GM19324 (cell line): Measurements from ENCODE around the gene ETV6.
"Not testable (repeated sequence)": the region's sequence is repeated elsewhere in the genome, so short reads cannot be mapped to it uniquely, and the experiment has no call there.

ENCODE experiments used
- ATAC-seq: cut with Tn5 transposase; IDR thresholded peaks from one replicate; pipeline ENCODE4 v1.9.1; 2021; ENCODE audit warnings: mild to moderate bottlenecking, moderate library complexity; ENCODE audit not compliant: unreplicated experiment, low FRiP score

The ETV6 gene

DNA sequence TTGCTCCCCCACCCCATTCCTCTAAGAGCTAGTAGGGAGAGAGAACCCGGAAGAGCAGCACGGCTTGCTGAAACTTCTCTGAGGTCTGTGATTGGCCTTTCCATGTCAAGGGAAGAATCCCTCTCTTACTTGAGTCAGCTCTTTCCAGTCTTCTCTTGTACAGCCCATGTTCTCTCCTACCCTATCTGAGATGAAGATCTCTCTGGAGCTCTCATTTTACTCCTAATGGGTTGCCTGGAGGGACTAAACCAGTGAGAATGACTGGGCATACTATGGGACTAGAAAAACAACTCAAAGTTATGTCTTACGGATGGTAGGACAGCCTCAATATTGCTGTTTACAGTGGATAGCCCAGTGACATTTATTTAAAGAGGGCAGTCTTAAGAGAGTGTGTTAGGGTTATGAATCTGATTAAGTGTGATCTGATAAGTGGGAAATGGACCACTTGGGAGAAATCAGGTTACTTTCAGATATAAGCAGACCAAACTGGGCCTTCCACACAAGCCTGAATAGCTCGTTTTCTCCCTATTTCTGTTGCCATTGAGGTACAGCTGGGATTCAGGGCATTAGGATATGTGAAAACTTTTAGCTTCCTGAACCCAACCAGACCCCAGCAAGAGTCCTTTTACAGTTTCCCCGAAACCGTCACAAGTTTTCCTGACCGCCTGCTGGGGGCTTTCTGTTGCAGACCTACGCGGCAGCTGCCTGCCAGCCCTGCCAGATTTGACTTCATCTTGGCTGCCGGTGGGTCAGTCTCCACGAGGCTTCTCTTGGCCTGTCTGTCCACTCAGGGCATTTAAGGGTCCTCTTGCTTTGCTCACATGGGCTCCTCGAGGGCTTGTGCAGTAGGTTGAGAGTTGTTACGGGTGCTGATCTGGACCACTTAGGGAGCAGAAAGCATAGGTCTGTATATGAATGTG is 16.9 kb downstream of the ETV6 start:
- no peak for ATAC-seq

DNA sequence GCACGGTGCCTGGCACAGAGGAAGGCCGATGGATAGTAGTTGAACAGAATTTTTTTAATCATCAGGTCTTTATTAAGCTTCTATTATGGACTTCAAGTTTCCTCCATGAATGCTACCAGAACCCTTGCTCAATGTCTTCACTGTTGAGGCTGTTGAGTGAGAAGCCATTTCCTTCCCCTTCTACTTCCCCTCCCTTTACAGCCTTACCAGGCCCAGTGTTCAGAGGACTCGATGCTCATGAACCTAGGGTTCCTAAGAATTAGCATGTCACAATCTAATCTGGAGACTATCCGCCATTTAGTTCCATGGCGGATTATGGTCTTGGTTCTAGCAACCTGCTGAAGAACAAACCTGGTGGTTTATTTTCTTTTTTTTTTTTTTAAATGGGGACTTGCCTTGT is 17.7 kb downstream of the ETV6 start:
- ATAC-seq, result no peak

DNA sequence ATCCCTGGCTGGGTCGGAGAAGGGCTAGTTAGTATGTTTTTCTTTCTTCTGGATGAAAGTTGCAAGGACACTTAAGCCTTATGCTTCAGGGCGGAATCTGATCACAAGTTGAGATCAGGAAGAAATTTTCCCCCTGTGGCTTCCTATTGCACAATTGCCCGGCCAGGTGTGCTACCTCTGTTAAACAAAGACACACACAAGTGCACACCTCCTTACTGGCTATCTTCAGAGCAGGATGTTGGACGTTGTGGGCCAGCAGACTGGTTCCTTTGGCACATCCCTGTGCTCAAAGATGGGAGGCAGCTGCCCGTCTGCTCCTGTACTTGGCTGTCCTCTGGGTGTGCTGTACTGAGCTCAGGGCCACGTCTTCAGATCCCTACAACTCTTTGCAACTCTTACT is 19.1 kb downstream of the ETV6 start:
- no peak for ATAC-seq

DNA sequence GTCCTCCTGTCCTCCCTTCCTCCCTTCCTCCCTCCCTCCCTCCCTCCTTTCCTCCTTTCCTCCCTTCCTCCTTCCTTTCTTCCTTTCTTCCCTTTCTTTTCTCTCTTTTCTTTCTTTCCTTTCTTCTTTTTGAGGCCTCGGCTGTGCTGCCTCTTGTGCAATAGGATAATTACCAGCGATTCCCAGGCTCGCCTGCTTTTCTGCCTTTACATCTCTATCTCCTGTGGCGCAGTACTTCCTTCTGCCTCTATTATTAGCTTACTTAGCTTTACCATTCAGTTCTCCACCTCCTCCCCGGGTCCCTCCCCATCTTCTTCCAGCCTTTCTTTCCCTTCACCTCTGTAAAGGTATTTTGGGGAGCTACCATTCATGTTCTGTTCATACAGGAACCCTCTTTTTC is 19.9 kb downstream of the ETV6 start:
- ATAC-seq, result no peak

DNA sequence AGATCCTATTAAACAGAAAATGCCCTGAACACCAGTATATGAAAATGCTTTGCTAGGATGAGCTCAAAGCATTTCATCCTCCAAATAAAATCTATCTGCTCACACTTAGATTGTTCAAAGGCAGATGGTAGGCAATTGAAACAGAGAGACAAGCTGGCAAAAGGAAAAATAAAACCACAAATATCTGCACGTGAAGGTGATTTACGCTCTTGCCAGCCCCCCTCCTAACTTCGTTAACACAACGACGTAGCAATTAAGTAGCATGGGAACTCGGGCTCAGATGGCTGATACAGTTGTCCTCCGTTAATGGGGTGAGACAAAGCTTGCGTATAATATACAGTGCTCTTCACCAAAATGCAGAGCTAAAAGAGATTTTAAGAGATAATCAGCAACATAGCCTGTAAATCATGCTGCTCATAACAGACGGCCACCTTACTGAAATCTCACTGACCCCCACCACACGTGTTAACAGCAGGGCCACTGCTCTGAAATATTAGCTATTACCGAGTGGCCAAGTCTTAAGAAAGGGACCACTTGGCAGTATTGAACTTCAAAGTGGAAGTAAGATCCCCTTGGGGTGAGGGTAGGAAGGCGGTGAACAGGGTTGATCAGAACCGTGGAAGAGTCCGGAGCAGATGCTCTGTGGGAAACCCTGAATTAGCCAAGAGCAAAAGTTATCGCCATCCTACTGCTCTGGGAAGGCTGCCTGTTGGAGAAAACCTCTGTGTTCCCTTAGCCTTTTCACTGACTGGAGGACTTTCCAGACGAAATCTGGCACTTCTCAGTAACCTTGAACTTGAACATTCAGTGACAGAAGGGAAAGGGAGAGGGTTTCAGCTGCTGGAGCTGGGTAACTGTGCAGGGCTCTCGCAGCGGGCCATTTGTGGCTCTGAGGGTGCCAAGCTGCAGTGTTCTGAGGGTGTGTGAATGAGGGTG is 23.1 kb downstream of the ETV6 start:
- ATAC-seq, result no peak

DNA sequence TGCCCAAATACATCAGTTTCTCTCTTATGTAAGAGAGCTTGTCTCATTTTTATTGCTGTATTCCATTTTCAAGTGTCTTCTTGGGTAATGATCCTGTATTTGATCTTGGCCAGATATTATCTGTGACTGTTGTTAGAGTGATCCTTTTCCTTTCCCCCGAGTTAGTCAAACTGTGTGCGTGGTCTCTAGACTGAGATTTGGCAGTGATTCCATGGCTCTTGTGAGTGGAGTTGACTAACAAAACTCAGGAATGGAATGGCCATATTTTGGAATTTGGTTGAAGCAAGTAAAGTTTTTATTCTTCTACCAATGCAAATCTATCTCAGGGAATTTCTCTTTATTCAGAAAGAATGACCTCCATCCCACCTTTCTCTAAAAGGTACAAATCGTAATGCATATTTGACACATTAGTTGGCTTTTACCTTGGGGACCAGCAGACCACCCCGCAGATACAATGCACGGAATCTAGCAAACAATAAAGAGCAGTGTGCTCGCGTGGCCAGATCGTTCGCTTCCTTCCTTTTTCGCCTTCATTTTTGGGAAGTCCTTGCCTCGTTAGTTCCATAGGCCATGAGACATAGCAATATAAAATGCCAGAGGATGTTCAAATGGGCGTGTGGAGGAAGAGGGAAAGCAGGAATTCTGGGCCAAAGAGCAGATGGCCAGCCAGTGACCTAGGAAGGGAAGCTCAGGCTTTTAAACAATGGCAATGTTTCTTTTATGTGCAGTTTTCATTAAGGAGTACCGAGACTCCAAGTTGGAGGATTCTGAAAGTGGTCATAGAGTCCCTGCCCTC is 24.4 kb downstream of the ETV6 start:
- ATAC-seq, result no peak

DNA sequence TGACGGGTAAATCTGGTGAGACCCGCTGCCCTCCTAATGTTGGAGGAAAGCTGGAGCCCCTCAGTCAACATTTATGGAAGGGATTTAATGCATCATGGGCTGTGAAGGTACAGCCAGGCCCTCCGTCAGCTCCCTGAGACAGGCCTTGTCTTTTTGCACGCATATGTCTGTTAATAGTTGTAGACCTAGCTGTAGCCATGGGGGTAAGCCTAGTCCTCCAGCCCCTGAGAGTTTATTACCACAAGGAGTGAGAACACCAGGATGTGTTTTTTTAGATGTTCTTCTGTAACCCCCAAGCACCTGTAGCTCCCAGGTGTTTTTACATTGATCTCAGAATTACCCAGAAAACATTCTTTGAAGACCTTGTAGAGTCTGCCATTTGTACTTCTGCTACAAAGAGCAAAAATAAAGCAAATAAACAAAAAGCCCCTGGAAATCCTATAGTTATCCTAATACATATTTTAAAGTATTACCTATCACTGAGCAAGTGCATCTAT is 25.5 kb downstream of the ETV6 start:
- ATAC-seq, result no peak

DNA sequence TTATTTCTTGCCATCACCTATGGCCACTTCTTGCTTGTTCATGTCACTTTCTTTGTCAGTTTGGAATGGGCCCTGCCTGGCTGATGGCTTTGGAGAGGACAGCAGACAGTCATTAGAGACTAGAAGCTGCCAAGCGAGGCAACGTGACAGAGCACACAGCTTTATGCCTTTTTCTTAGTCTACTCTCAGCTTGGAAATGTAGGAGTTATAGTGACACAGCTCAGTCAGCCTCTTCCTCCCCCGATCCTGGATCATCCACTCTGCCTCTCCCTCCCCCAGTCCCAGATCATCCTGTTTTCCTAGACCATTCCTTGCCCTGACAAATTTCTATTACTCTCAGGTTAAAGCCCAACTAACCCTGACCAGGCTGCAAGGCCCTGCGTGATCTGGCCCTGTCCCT is 26.6 kb downstream of the ETV6 start:
- ATAC-seq, result no peak

DNA sequence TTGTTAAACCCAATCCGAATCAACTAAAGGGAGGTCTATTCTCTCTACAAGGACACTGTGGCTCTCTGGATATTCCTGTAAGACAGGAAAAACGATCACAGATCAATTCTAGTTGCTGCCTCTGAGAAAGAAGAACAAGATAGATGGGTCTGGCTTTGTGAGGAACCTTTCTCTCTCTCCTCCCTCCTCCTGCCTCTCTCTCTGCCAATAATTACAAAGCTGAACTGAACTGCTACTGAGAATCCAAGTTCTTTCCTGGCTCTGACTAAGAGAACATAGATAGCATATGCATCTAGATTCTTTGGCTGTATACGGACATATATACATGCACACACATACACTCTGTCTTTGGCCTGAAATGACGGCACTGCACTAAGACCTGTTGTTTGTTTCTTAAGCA is 27.6 kb downstream of the ETV6 start:
- no peak for ATAC-seq

DNA sequence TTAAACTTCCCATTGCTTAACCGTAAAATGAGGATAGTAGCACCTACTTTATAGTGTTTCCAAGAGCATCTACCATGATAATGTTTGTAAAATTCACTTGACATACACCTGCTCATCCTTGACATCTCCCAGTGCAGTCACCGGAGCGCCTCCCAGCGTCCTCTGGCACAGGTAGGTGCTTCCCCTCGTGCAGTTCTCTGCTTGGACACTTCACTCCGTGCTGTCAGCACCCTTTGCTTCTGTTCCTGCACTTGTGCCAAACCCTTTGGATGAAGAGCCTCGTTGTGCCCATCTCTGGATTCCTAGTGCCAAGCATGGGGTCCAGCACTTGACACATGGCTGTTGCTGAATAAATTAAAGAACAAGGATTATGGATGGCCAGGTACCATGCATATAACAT is 28.3 kb downstream of the ETV6 start:
- ATAC-seq, result no peak

DNA sequence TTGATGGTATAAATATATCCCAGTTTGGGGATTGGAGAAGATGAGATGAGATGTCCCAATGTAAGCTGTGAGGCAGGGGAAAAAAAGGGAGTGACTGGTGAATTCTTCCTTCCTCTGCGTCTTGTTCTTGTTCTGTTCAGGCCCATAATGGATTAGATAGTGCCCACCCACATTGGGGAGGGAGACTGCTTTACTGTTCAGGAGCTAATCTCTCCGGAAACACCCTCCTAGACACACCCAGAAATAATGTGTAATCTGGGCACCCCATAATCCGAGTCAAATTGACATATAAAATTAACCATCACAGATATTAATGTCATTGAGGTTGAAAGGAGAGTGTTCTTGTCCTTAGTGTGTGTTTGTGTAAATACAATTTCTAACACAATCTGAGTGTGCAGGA is 29.3 kb downstream of the ETV6 start:
- no peak for ATAC-seq

DNA sequence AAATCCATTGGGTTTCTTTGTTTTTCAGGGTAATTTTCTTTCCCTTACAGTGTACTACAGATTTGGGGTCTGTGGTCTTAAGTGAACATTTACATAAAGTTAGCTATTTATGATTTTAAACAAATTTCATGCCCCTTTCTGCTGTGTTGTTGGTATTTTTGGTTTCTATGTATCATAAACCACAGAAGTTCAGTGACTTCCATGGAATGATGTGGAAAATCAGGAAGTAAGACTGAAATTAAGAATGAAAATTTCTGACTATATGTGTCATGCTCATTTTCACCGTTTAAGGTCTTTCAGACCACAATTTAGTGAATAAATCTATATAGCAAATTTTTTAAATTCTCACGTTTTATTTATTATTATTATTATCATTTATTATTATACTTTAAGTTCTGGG is 31.7 kb downstream of the ETV6 start:
- no peak for ATAC-seq

DNA sequence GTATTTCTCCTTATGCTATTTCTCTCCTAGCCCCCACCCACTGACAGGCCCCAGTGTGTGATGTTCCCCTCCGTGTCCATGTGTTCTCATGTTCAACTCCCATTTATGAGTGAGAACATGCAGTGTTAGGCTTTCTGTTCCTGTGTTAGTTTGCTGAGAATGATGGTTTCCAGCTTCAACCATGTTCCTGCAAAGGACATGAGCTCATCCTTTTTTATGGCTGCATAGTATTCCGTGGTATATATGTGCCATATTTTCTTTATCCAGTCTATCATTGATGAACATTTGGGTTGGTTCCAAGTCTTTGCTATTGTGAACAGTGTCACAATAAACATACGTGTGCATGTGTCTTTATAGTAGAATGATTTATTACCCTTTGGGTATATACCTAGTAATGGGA is 32.2 kb downstream of the ETV6 start:
- not testable (repeated sequence) for ATAC-seq

DNA sequence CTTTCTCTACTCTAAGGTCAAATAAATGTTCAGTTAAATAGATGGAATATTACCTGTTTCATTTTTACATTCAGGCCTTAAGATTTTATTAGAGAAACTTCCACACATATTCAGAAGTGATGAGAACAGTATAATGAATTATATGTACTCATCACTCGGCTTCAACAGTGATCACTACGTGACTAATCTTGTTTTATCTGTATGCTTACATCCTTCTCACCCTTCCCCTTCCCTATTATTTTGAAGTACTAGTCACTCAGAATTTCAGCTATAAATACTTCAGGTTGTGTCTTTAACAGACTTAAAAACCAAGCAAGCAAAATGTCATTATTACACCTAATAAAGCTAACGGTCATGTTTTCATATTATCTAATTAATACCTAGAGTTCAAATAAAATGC is 34.9 kb downstream of the ETV6 start:
- ATAC-seq, result no peak

DNA sequence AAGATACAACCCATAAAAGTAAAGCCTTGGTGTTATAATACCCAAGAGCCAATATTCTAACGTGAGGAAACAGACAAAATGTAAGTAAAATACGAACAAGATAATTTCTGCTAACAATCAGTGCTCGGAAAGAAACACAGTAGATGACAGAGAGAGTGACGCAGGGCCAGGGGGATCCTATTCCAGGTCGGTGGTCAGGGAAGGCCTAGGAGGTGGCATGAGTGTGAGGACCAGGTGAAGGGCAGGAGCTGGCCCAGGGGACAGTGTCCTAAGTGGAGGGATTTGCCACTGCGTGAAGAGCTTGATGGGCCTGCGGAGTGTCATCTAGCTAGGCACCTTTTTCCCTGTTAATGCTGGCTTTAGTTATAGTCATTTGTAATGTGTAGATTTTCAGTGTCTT is 35.3 kb downstream of the ETV6 start:
- ATAC-seq, result no peak

DNA sequence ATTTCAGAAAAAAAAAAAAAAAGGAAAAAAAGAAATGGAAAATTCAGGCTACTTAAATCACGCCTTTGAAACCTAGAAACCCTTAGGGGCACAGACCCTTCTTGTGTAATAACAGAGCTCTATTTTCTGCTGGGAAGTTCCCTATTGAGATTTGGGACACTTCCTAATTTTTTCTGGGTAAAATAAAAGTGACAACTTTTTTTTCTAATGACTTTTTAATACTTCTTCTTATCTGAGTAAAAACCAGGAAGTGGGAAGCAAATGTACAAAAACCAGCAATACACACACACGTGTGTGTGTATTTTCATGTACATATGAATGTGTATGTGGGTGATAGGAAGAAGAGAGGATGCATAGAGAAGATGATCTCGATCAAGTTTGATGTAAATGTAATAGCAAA is 35.8 kb downstream of the ETV6 start:
- ATAC-seq, result no peak

DNA sequence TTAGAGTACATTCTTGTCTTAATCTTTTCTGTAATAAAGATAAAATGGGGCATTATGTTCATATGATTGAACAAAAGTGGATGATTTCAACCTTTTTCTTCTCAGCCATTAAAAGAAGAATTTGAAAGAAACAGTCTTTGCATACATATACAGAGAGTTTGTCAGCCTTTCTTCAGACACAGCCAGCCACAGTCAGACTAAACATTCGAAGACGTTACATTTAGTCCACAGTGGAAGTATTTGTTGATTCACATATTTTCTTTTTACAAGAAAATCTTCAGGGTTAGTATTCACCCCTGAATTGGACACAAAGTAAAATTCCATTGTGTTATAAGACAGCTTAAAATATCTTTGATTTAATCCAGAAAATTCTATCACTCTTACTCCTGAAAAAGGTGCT is 36.2 kb downstream of the ETV6 start:
- ATAC-seq, result no peak

DNA sequence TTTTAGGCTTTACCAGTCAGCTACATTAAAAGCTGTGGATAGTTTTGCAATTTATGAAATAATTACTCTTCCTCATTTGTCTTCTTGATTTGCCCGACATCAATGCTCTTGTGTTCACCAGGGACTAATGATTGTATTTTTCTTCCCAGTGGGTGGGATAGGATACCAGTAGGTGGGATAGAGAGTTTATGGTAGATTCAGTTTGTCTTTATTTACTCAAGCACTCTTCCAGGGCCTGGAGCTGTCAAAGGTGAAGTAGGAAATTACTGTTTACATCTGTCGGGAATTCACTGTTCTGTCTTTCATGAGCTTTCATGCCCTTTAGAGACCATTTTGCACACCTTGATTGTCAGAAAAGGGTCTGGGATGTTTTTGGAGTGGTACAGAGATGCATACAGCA is 36.6 kb downstream of the ETV6 start:
- no peak for ATAC-seq

DNA sequence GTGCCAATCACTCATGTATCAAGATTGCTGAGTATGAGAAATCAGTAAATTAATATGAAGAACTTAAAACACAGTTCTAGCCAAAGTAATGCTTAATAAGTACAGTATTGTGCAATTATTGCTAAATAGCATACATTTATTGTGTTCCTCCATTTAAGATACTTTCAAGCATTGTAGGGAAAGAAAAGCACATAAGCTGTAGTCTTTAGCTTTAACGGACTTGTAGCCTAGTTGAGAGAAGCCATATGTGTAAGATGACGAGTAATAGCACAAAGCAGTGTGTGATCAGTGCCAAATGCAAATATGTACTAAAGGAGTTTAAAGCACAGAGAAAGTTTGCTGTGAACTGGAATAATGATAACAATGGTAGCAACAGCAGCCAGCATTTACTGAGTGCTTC is 38.1 kb downstream of the ETV6 start:
- no peak for ATAC-seq

DNA sequence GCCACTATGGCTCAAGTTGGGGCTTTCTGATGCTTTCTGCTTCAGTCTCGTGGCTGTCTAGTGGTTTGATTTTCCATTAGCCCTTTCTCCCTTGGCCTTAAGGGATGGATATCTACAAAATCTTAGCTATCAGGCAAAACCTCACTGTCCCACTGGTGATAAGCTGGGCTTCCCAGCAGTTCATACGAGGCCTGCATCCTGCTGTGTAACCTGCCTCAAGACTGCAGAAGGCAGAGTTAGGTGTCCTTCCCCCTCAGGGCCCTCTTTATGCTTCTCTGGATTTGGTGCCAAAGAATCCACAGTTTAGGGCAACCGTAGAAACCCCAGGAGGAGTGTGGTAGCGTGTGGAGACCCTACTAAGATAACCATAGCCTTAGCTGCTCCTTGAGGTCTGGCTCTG is 38.9 kb downstream of the ETV6 start:
- ATAC-seq, result no peak

DNA sequence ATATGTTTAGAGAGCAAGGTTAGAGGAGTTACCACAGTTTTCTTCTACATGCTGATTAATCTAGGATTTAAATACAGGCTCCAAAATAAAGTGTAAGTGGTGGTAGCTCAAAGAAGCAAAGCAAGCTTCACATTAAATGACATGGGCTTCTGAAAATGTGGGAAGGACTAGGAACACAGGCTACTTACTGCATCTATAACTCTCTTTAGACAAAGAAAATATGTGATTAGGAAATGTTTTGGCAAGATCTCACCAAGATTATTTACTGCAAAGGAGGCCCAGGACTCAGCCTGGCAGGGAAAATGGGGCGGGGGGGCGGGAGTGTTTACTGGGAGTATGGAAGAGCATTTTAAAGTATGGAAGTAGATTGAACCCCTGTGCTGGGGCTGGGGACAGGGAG is 39.4 kb downstream of the ETV6 start:
- ATAC-seq, result no peak
